ENCODE measurements around the gene FGD4.

- TF ChIP-seq CTCF (IDR thresholded peaks at IDR 0.05; ENCODE audit: low read depth, low read length) (no peak), POLR2A (IDR thresholded peaks at IDR 0.05; ENCODE audit: extremely low read depth, insufficient read length) (no peak)
These were observed 89.7 kb downstream of the FGD4 start for GRCh38 chr12:32489070-32489469.

All from NB4 (cell line).